CD14-positive monocyte (primary cell): Measurements from ENCODE around the gene FGD2. TPM values are rescaled to one million over a fixed set of nuclear protein-coding genes. Genes with fewer than 3 reads are reported as not detected.

Source experiments
- DNase-seq, 3 donors: peaks; one replicate each; pipeline ENCODE4 v3.0.0-alpha.2; 2011 to 2022
- H2AFZ ChIP-seq: 2 replicates; pipeline ENCODE4 v1.6.0; 2012; ENCODE audit warnings: mild to moderate bottlenecking, low read depth, low read length, inconsistent platforms; ENCODE audit not compliant: insufficient read depth, poor library complexity, severe bottlenecking
- H3K27ac ChIP-seq, 2 donors: 1 replicate in 1 of 2; 2 replicates in 1 of 2; pipeline ENCODE4 v1.5.1; 2012 to 2013; ENCODE audit warnings: low read length in 2 of 2, control low read depth in 1 of 2, inconsistent platforms in 1 of 2, low read depth in 1 of 2, mild to moderate bottlenecking in 1 of 2
- H3K27me3 ChIP-seq, 2 donors: one replicate each; pipeline versions ENCODE4 v1.6.0 to v1.6.1; 2011 to 2013; ENCODE audit warnings: low read length in 2 of 2; ENCODE audit not compliant: control insufficient read depth in 2 of 2, insufficient read depth in 2 of 2
- H3K36me3 ChIP-seq, 2 donors: replicated peaks in 1 of 2; 1 replicate in 1 of 2; 2 replicates in 1 of 2; pipeline versions ENCODE4 v1.5.1 to v1.6.1; 2012 to 2013; ENCODE audit warnings: low read length in 2 of 2, control low read depth in 1 of 2, inconsistent platforms in 1 of 2, mild to moderate bottlenecking in 1 of 2; ENCODE audit not compliant: insufficient read depth in 2 of 2, control insufficient read depth in 1 of 2
- H3K4me1 ChIP-seq, 2 donors: 1 replicate in 1 of 2; 2 replicates in 1 of 2; pipeline versions ENCODE4 v1.5.1 to v1.6.1; 2012 to 2013; ENCODE audit warnings: low read length in 2 of 2, control low read depth in 1 of 2, inconsistent platforms in 1 of 2, mild to moderate bottlenecking in 1 of 2, moderate library complexity in 1 of 2; ENCODE audit not compliant: insufficient read depth in 2 of 2, control insufficient read depth in 1 of 2
- H3K4me2 ChIP-seq: replicated peaks from 2 replicates; pipeline ENCODE3; 2012; ENCODE audit warnings: low read length, moderate library complexity, mild to moderate bottlenecking; ENCODE audit not compliant: poor library complexity, severe bottlenecking; ENCODE audit errors: extremely low read depth
- H3K4me3 ChIP-seq, 3 experiments: fragments of 200-600 bp in 1 of 3; sonication (generic) in 1 of 3; replicated peaks in 1 of 3; 1 replicate in 2 of 3; 2 replicates in 1 of 3; pipeline ENCODE4 v1.5.1; 2011 to 2013; ENCODE audit warnings: low read length in 3 of 3, mild to moderate bottlenecking in 3 of 3, control low read depth in 2 of 3, low read depth in 2 of 3, inconsistent platforms in 1 of 3, moderate library complexity in 1 of 3
- H3K79me2 ChIP-seq: 2 replicates; pipeline ENCODE4 v1.6.0; 2012; ENCODE audit warnings: mild to moderate bottlenecking, control low read depth, inconsistent platforms, low read length, moderate library complexity; ENCODE audit not compliant: insufficient read depth
- H3K9ac ChIP-seq: 2 replicates; pipeline ENCODE4 v1.6.0; 2017; ENCODE audit warnings: low read length, mild to moderate bottlenecking; ENCODE audit not compliant: insufficient read depth, poor library complexity, severe bottlenecking
- H3K9me3 ChIP-seq, 2 donors: replicated peaks in 1 of 2; 1 replicate in 1 of 2; 2 replicates in 1 of 2; pipeline versions ENCODE4 v1.5.1 to v1.6.1; 2012 to 2013; ENCODE audit warnings: low read length in 2 of 2, control low read depth in 1 of 2; ENCODE audit not compliant: control insufficient read depth in 1 of 2, insufficient read depth in 1 of 2
- H4K20me1 ChIP-seq: 2 replicates; pipeline ENCODE4 v1.6.0; 2012; ENCODE audit warnings: mild to moderate bottlenecking, low read length, control low read depth, moderate library complexity; ENCODE audit not compliant: insufficient read depth
- H3K27ac Mint-ChIP-seq, 7 donors: one replicate each; pipeline ENCODE4 v1.8.0; 2020; ENCODE audit warnings: mild to moderate bottlenecking in 7 of 7, mixed read lengths in 7 of 7, moderate library complexity in 6 of 7, inconsistent platforms in 2 of 7
- H3K27me3 Mint-ChIP-seq, 3 donors: one replicate each; pipeline ENCODE4 v1.8.0; 2021 to 2022; ENCODE audit warnings: low read depth in 3 of 3, mild to moderate bottlenecking in 3 of 3, mixed read lengths in 3 of 3, moderate library complexity in 3 of 3, inconsistent platforms in 1 of 3
- H3K36me3 Mint-ChIP-seq, 2 donors: one replicate each; pipeline ENCODE4 v1.8.0; 2020; ENCODE audit warnings: mixed read lengths in 2 of 2, inconsistent platforms in 1 of 2, mild to moderate bottlenecking in 1 of 2
- H3K4me1 Mint-ChIP-seq: one replicate; pipeline ENCODE4 v1.8.0; 2020; ENCODE audit warnings: mild to moderate bottlenecking, mixed read lengths
- H3K4me3 Mint-ChIP-seq, 2 donors: one replicate each; pipeline ENCODE4 v1.8.0; 2020; ENCODE audit warnings: mild to moderate bottlenecking in 2 of 2, mixed read lengths in 2 of 2, moderate library complexity in 1 of 2
- H3K9me3 Mint-ChIP-seq, 7 donors: one replicate each; pipeline ENCODE4 v1.8.0; 2020 to 2022; ENCODE audit warnings: mixed read lengths in 7 of 7, mild to moderate bottlenecking in 6 of 7, moderate library complexity in 6 of 7, inconsistent platforms in 2 of 7
- WGBS: methylation state at CpG from one replicate; pipeline ENCODE4 v1.1.5; 2013; ENCODE audit warnings: missing lambda C conversion rate; ENCODE audit not compliant: insufficient coverage; 5-methylcytosine and 5-hydroxymethylcytosine counted together
- intact Hi-C, 2 donors: fragments of 100-400 bp; cut with micrococcal nuclease; formaldehyde crosslinking; loops; one replicate each; pipeline versions ENCODE4 v1.15.0 to v1.15.1; 2023
- polyA plus RNA-seq, 3 donors: library from polyadenylated mRNA; depleted of rRNA in 1 of 3; unstranded in 2 of 3; stranded (reverse) in 1 of 3; fragments of 300-500 nt in 2 of 3; fragments of >200 nt in 1 of 3; fragmentation: Illumina TruSeq in 2 of 3; gene quantifications; 1 replicate in 2 of 3; 2 replicates in 1 of 3; pipeline ENCODE4 v1.2.3, GENCODE V29; 2012 to 2021
- TF ChIP-seq, protein P1 (sequence below): fragments of 200-600 bp; IDR thresholded peaks from one replicate; pipeline ENCODE4 v1.8.0; 2022; ENCODE audit warnings: antibody characterized with exemption, mild to moderate bottlenecking

The FGD2 gene
- polyA plus RNA-seq, 3 donors, result 25.3 to 356 (median 50.0) TPM

GRCh38 chr6:37048403-37048850 is 43.0 kb downstream of the FGD2 start:
- WGBS, result 50% methylated on average over 2 of the region's 3 CpGs
- Histone ChIP-seq H3K4me2 (no peak overlapping the region), H3K4me1 (peaks cover 51 to 59% of the 10 kb centered on the region in 2 donors), H2AFZ (no peak overlapping the region), H3K9me3 (no peaks in the 10 kb centered on the region), H3K9ac (no peak overlapping the region), H3K79me2 (no peaks in the 10 kb centered on the region), H3K27ac (peak overlapping the region; percentile 95 to 97), H4K20me1 (no peaks in the 10 kb centered on the region), H3K27me3 (no peaks in the 10 kb centered on the region), H3K4me3 (no peak overlapping the region), H3K36me3 (no peaks in the 10 kb centered on the region)
- H3K36me3 Mint-ChIP-seq, result peaks cover 6 to 7% of the 10 kb centered on the region in 2 donors
- peaks cover 54% of the 10 kb centered on the region for H3K4me1 Mint-ChIP-seq
- TF ChIP-seq, protein P1, sequence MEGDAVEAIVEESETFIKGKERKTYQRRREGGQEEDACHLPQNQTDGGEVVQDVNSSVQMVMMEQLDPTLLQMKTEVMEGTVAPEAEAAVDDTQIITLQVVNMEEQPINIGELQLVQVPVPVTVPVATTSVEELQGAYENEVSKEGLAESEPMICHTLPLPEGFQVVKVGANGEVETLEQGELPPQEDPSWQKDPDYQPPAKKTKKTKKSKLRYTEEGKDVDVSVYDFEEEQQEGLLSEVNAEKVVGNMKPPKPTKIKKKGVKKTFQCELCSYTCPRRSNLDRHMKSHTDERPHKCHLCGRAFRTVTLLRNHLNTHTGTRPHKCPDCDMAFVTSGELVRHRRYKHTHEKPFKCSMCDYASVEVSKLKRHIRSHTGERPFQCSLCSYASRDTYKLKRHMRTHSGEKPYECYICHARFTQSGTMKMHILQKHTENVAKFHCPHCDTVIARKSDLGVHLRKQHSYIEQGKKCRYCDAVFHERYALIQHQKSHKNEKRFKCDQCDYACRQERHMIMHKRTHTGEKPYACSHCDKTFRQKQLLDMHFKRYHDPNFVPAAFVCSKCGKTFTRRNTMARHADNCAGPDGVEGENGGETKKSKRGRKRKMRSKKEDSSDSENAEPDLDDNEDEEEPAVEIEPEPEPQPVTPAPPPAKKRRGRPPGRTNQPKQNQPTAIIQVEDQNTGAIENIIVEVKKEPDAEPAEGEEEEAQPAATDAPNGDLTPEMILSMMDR, result no peak
- no peaks in the 10 kb centered on the region for H3K9me3 Mint-ChIP-seq
- no peak for DNase-seq
- intact Hi-C loops, result no loop called here
- H3K27me3 Mint-ChIP-seq, result peaks cover 0 to 6% (median 5%) of the 10 kb centered on the region in 3 donors
- H3K27ac Mint-ChIP-seq, result peak overlapping the region; percentile 97 to 99 (median 99)
- H3K4me3 Mint-ChIP-seq, result no peak overlapping the region

- H3K36me3 ChIP-seq, result no peaks in the 10 kb centered on the region
- no peaks in the 10 kb centered on the region for H3K9me3 ChIP-seq
- no peaks in the 10 kb centered on the region for H3K79me2 ChIP-seq
- peak overlapping the region; percentile 97 to 99 (median 99) for H3K27ac Mint-ChIP-seq
- intact Hi-C loops, result no loop called here
- H3K4me3 Mint-ChIP-seq, result peak overlapping the region; percentile 26 to 31
- peak; percentile 81 to 94 (median 87) for DNase-seq
- H3K27me3 ChIP-seq, result no peaks in the 10 kb centered on the region
- H3K4me1 ChIP-seq, result peaks cover 51 to 59% of the 10 kb centered on the region in 2 donors
- H3K4me3 ChIP-seq, result peak overlapping the region in 1 of 3 experiments; percentile 44
- H3K27ac ChIP-seq, result peak overlapping the region; percentile 95 to 97
- peaks cover 6 to 7% of the 10 kb centered on the region in 2 donors for H3K36me3 Mint-ChIP-seq
- peak overlapping the region; percentile 69 for H3K9ac ChIP-seq
- TF ChIP-seq, protein P1, result no peak
- WGBS, result 49% methylated on average over 16 of the region's 19 CpGs
- no peaks in the 10 kb centered on the region for H4K20me1 ChIP-seq
- no peaks in the 10 kb centered on the region for H3K9me3 Mint-ChIP-seq
- peaks cover 0 to 6% (median 5%) of the 10 kb centered on the region in 3 donors for H3K27me3 Mint-ChIP-seq
- peaks cover 54% of the 10 kb centered on the region for H3K4me1 Mint-ChIP-seq
- H3K4me2 ChIP-seq, result peak overlapping the region; percentile 68
- H2AFZ ChIP-seq, result no peak overlapping the region
Observed at GRCh38 chr6:37048851-37049757, 43.6 kb downstream of the FGD2 start.
